Brain microvascular endothelial cell (primary cell): ENCODE data around the gene KIRREL2.

Source experiments
- DNase-seq: peaks from one replicate; pipeline ENCODE4 v3.0.0-alpha.2; 2020
- H3K27ac ChIP-seq: fragments of 250-450 bp; sonication (Bioruptor Pico); 2 replicates; pipeline ENCODE4 v1.5.1; 2020; ENCODE audit warnings: mild to moderate bottlenecking, moderate library complexity
- H3K27me3 ChIP-seq: fragments of 250-450 bp; sonication (Bioruptor Pico); replicated peaks from 2 replicates; pipeline ENCODE4 v1.5.1; 2020; ENCODE audit warnings: mild to moderate bottlenecking
- H3K36me3 ChIP-seq: fragments of 250-450 bp; sonication (Bioruptor Pico); replicated peaks from 2 replicates; pipeline ENCODE4 v1.5.1; 2020; ENCODE audit warnings: mild to moderate bottlenecking
- H3K4me3 ChIP-seq: 2 replicates; pipeline ENCODE4 v1.5.1; 2011; ENCODE audit warnings: low read depth, mild to moderate bottlenecking, control low read depth, low read length, moderate library complexity
- in situ Hi-C: cut with HindIII; loops from 2 replicates; pipeline ENCODE4 v1.10.0; 2017; ENCODE audit warnings: low sequenced_read_pairs, low pct_ligation_motif_present
- TF ChIP-seq, protein P1 (sequence below): IDR thresholded peaks from 2 replicates; pipeline ENCODE4 v1.5.1; 2011; ENCODE audit warnings: low read depth, mild to moderate bottlenecking, moderate library complexity, low read length, control low read depth, inconsistent platforms; ENCODE audit errors: missing control alignments

The KIRREL2 gene

DNA sequence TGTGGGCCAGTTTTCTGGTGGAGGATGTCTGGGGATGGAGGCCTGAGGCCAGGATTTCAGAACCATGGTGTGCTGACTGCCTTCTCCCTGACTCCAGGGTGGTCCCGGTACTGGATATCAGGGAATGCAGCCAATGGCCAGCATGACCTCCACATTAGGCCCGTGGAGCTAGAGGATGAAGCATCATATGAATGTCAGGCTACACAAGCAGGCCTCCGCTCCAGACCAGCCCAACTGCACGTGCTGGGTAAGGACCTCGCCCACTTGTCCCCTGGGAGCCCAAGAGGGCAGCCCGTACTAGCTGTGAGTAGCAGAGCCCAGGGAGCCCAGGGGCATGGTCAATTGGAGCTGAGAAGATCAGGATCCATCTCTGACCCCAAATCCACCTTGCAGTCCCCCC is 1.6 kb downstream of the KIRREL2 start:
- Histone ChIP-seq H3K27ac (no peak overlapping the region), H3K36me3 (no peaks in the 10 kb centered on the region), H3K27me3 (peaks cover 48% of the 10 kb centered on the region), H3K4me3 (no peak overlapping the region)
- in situ Hi-C loops: no loop called here
- DNase-seq: no peak
- TF ChIP-seq, protein P1, sequence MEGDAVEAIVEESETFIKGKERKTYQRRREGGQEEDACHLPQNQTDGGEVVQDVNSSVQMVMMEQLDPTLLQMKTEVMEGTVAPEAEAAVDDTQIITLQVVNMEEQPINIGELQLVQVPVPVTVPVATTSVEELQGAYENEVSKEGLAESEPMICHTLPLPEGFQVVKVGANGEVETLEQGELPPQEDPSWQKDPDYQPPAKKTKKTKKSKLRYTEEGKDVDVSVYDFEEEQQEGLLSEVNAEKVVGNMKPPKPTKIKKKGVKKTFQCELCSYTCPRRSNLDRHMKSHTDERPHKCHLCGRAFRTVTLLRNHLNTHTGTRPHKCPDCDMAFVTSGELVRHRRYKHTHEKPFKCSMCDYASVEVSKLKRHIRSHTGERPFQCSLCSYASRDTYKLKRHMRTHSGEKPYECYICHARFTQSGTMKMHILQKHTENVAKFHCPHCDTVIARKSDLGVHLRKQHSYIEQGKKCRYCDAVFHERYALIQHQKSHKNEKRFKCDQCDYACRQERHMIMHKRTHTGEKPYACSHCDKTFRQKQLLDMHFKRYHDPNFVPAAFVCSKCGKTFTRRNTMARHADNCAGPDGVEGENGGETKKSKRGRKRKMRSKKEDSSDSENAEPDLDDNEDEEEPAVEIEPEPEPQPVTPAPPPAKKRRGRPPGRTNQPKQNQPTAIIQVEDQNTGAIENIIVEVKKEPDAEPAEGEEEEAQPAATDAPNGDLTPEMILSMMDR: no peak

DNA sequence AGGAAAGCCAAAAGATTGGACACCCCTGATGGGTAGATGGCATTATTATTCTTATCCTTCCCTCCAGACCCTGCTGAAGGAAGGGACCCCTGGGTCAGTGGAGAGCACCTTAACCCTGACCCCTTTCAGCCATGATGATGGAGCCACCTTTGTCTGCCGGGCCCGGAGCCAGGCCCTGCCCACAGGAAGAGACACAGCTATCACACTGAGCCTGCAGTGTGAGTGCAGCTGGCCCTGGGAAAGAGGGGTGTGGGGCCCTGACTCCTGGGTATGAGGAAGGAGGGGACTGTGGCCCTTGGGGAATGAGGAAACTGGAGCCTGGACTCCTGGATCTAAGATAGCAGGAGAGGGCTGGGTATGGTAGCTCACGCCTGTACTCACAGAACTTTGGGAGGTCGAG is 2.7 kb downstream of the KIRREL2 start:
- Histone ChIP-seq H3K27ac (no peak overlapping the region), H3K36me3 (no peaks in the 10 kb centered on the region), H3K27me3 (peaks cover 47% of the 10 kb centered on the region), H3K4me3 (no peak overlapping the region)
- in situ Hi-C loops: no loop called here
- no peak for DNase-seq
- TF ChIP-seq, protein P1: no peak

DNA sequence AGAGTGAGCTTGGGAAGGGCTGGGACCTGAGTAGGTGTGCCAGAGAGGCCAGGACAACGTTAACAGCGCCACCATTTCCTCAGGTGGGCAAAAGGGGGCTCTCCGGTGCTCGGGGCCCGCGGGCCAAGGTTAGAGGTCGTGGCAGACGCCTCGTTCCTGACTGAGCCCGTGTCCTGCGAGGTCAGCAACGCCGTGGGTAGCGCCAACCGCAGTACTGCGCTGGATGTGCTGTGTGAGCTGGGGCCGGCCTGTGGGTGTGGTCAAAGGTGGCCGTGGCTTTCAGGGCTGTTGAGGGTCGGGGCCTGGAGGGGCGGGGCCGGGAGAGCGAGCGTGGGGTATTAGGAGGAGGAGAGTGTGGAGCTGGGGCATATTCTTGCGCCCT is 3.7 kb downstream of the KIRREL2 start:
- no peaks in the 10 kb centered on the region for H3K36me3 ChIP-seq
- no peak overlapping the region for H3K4me3 ChIP-seq
- TF ChIP-seq, protein P1: no peak
- H3K27ac ChIP-seq: no peak overlapping the region
- no peak for DNase-seq
- in situ Hi-C loops: no loop called here
- peaks cover 41% of the 10 kb centered on the region for H3K27me3 ChIP-seq

DNA sequence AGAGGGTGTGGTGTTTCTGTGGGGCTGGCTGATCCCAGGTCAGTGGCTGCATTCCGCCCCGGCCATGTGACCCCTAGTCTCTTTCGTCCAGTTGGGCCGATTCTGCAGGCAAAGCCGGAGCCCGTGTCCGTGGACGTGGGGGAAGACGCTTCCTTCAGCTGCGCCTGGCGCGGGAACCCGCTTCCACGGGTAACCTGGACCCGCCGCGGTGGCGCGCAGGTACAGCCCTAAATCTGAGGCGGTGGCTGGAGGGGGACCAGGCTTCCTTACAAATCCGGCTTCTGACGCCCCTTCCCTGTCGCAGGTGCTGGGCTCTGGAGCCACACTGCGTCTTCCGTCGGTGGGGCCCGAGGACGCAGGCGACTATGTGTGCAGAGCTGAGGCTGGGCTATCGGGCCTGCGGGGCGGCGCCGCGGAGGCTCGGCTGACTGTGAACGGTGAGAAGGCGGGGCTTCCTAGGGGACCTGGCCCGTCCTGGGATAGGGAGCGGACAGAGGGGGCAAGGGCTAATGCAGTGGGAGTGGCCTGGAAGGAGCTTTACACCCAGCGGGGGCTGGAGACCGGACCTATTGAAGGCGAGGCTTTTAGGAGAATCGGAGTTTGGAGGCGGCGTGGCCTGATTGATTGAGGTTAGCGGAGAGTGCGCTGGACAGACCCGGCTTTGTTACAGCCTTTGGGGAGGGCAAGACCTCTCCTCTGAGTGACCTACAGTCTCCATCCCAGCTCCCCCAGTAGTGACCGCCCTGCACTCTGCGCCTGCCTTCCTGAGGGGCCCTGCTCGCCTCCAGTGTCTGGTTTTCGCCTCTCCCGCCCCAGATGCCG is 4.3 kb downstream of the KIRREL2 start:
- no peak for DNase-seq
- Histone ChIP-seq H3K4me3 (no peak overlapping the region), H3K27me3 (peaks cover 36% of the 10 kb centered on the region), H3K27ac (no peak overlapping the region), H3K36me3 (no peaks in the 10 kb centered on the region)
- TF ChIP-seq, protein P1: no peak
- in situ Hi-C loops: no loop called here

DNA sequence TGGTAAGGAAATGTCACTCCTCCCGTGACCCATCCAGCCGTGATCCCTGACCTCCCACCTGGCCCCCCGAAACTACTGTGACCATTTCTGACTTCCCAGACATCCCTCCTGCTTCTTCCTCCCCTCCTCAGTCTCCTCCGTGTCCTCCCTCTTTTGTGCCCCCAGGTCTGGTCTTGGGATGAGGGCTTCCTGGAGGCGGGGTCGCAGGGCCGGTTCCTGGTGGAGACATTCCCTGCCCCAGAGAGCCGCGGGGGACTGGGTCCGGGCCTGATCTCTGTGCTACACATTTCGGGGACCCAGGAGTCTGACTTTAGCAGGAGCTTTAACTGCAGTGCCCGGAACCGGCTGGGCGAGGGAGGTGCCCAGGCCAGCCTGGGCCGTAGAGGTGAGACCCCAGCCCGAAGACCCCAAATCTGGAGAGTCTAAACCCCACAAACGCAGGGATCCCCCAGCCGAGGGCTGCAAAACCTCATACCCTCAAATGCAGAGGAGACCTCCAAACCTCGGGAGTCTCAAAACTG is 5.0 kb downstream of the KIRREL2 start:
- in situ Hi-C loops: no loop called here
- no peaks in the 10 kb centered on the region for H3K36me3 ChIP-seq
- no peak for DNase-seq
- peaks cover 29% of the 10 kb centered on the region for H3K27me3 ChIP-seq
- TF ChIP-seq, protein P1: no peak
- H3K4me3 ChIP-seq: no peak overlapping the region
- H3K27ac ChIP-seq: no peak overlapping the region
